Adrenal gland (tissue), 12 donors: Measurements from ENCODE around the gene ZNF292. TPM values are rescaled to one million over a fixed set of nuclear protein-coding genes. Genes with fewer than 3 reads are reported as not detected.
A peak's percentile ranks its signal among the peaks of the same experiment; 100 is the strongest.
"Not testable (repeated sequence)": the region's sequence is repeated elsewhere in the genome, so short reads cannot be mapped to it uniquely, and the experiment has no call there.

Source experiments
- DNase-seq, 7 donors: peaks; one replicate each; pipeline ENCODE4 v3.0.0-alpha.2; 2019 to 2020
- H3K27ac ChIP-seq, 5 donors: fragments of 200-600 bp; sonication (generic) in 4 of 5; 1 replicate in 3 of 5; 2 replicates in 2 of 5; pipeline versions ENCODE4 v1.5.1 to v1.8.0; 2016 to 2020; ENCODE audit warnings: mild to moderate bottlenecking in 1 of 5
- H3K27me3 ChIP-seq: fragments of 200-600 bp; 2 replicates; pipeline ENCODE4 v1.8.0; 2021
- H3K36me3 ChIP-seq, 2 donors: fragments of 200-600 bp; replicated peaks in 1 of 2; 1 replicate in 1 of 2; 2 replicates in 1 of 2; pipeline versions ENCODE4 v1.5.1 to v1.8.0; 2018 to 2022
- H3K4me1 ChIP-seq, 2 donors: fragments of 200-600 bp; replicated peaks in 1 of 2; 1 replicate in 1 of 2; 2 replicates in 1 of 2; pipeline versions ENCODE4 v1.5.1 to v1.8.0; 2018 to 2021
- H3K4me3 ChIP-seq, 4 donors: fragments of 200-600 bp; sonication (generic) in 3 of 4; one replicate each; pipeline ENCODE4 v1.5.1; 2016 to 2018
- H3K9me3 ChIP-seq, 3 donors: fragments of 200-600 bp; sonication (generic) in 1 of 3; replicated peaks in 1 of 3; 1 replicate in 2 of 3; 2 replicates in 1 of 3; pipeline versions ENCODE4 v1.5.1 to v1.8.0; 2016 to 2021
- POLR2A ChIP-seq, 2 donors: fragments of 450-650 bp; IDR thresholded peaks; one replicate each; pipeline ENCODE4 v1.6.1; 2017; ENCODE audit warnings: antibody characterized with exemption in 2 of 2, mild to moderate bottlenecking in 2 of 2, moderate library complexity in 1 of 2
- WGBS, 4 donors: extraction: QIAGEN DNeasy Blood & Tissue Kit in 2 of 4; methylation state at CpG; one replicate each; pipeline versions ENCODE4 v1.1.5 to v1.1.7; 2013 to 2017; 5-methylcytosine and 5-hydroxymethylcytosine counted together
- intact Hi-C, 2 donors: fragments of 100-400 bp; cut with DNase I; formaldehyde crosslinking; loops; one replicate each; pipeline versions ENCODE4 v1.14.1 to v1.15.0; 2022 to 2023
- polyA plus RNA-seq, 3 donors: library from polyadenylated mRNA; stranded (reverse); fragments of 200-250 nt in 2 of 3; fragments of 350-450 nt in 1 of 3; fragmentation: Illumina TruSeq in 1 of 3; extraction: RNeasy Lipid Tissue Mini Kit (QIAGEN cat#74804) in 1 of 3; gene quantifications; one replicate each; pipeline ENCODE4 v1.2.3, GENCODE V29; 2013 to 2014
- total RNA-seq, 9 donors: library from RNA; depleted of rRNA in 4 of 9; stranded (reverse); fragments of >200 nt in 4 of 9; fragments of 120-200 nt in 1 of 9; fragmentation: NEBNext Ultra II Directional in 1 of 9; extraction: Animal tissue kit (Norgen Biotek cat#: 25700) in 1 of 9; gene quantifications; one replicate each; pipeline versions ENCODE4 v1.1.0 to v1.2.4, GENCODE V29; 2013 to 2023
- TF ChIP-seq, protein P1 (sequence below), 6 experiments: fragments of 450-650 bp in 4 of 6; fragments of 200-600 bp in 2 of 6; sonication (generic) in 1 of 6; IDR thresholded peaks; 1 replicate in 5 of 6; 2 replicates in 1 of 6; pipeline versions ENCODE4 v1.5.1 to v1.8.0; 2016 to 2021; ENCODE audit warnings: antibody characterized with exemption in 6 of 6, mild to moderate bottlenecking in 2 of 6, moderate library complexity in 1 of 6
- donor health status: healthy with polysubstance abuse.
- donor health status: Bipolar disorder and iron deficiency.
- donor health status: DM: yes; HTN: yes; CAD: no.
- donor health status: DM: no; HTN: no; CAD: no.
- donor health status: DM: no; HTN: no; CAD: no.
- donor health status: DM: yes; HTN: yes; CAD: no.

Gene ZNF292
- total and polyA plus RNA-seq, 12 donors = 4.8 to 57.2 (median 27.5) TPM

- 95 to 98% (median 95%) methylated on average over 1 of the region's 1 CpG for WGBS, 4 donors
- no peaks in the 10 kb centered on the region for H3K4me1 ChIP-seq
- no peaks in the 10 kb centered on the region for H3K36me3 ChIP-seq
- H3K27me3 ChIP-seq = no peaks in the 10 kb centered on the region
- no peaks in the 10 kb centered on the region for H3K9me3 ChIP-seq
- no peak for DNase-seq
- no peak overlapping the region for H3K27ac ChIP-seq
- no peak overlapping the region for H3K4me3 ChIP-seq
- TF ChIP-seq POLR2A (IDR thresholded peaks at IDR 0.05) = no peak
- intact Hi-C loops = no loop called here
Measured at GRCh38 chr6:87230801-87231200, 75.4 kb downstream of the ZNF292 start.

DNA sequence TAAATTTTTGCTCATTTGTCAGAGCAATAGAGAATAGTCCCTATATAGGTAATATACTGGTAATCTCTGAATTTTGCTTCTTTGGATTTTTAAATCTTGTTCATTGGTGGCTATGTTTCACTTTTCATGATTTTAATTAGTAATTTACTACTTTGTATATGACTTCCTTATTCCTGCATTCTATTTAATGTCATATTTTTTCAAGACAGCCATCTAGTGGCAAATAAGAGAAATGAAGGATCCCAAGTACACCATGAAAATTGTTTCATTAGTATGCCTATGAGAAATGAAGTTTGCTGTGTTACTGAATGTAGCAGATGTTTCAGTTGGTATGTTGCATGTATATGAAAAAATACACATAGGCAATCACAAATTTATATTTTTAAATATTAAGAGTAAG, 82.4 kb downstream of the ZNF292 start:
- intact Hi-C loops = loop anchor here in 1 of 2 donors (2.0 kb wide), 1 partner anchor 99 kb away; no protein-coding TSS in a partner anchor
- Histone ChIP-seq H3K27ac (no peak overlapping the region), H3K36me3 (peaks cover 0 to 4% of the 10 kb centered on the region in 2 donors), H3K27me3 (no peaks in the 10 kb centered on the region), H3K4me3 (no peak overlapping the region), H3K4me1 (no peaks in the 10 kb centered on the region), H3K9me3 (no peaks in the 10 kb centered on the region)
- DNase-seq = no peak
- TF ChIP-seq, protein P1, sequence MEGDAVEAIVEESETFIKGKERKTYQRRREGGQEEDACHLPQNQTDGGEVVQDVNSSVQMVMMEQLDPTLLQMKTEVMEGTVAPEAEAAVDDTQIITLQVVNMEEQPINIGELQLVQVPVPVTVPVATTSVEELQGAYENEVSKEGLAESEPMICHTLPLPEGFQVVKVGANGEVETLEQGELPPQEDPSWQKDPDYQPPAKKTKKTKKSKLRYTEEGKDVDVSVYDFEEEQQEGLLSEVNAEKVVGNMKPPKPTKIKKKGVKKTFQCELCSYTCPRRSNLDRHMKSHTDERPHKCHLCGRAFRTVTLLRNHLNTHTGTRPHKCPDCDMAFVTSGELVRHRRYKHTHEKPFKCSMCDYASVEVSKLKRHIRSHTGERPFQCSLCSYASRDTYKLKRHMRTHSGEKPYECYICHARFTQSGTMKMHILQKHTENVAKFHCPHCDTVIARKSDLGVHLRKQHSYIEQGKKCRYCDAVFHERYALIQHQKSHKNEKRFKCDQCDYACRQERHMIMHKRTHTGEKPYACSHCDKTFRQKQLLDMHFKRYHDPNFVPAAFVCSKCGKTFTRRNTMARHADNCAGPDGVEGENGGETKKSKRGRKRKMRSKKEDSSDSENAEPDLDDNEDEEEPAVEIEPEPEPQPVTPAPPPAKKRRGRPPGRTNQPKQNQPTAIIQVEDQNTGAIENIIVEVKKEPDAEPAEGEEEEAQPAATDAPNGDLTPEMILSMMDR (IDR thresholded peaks at IDR 0.05) = peak; percentile 26 to 65 (median 58)
- no peak for TF ChIP-seq POLR2A (IDR thresholded peaks at IDR 0.05)

GRCh38 chr6:87239098-87239635, 83.8 kb downstream of the ZNF292 start:
- H3K4me1 ChIP-seq, H3K27ac ChIP-seq, H3K36me3 ChIP-seq, DNase-seq, H3K9me3 ChIP-seq, intact Hi-C loops, H3K4me3 ChIP-seq, H3K27me3 ChIP-seq: not testable (repeated sequence)
- 95 to 98% (median 96%) methylated on average over 8 to 37 of the region's 39 CpGs; no CpG with 5 or more reads in 1 of the 4 donors for WGBS, 4 donors

DNA sequence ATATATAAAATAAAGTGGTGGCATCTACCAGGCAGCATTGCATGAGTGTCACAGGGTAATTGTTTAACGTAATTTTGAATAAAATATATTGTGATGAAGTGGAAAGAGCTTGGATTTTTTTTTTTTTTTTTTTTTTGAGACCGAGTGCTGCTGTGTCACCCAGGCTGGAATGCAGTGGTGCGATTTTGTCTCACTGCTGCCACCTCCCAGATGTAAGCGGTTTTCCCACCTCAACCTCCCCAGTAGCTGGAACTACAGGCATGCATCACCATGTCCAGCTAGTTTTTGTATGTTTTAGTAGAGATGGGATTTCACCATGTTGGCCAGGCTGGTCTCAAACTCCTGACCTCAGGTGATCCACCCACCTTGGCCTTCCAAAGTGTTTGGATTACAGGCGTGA, 85.9 kb downstream of the ZNF292 start:
- H3K27ac ChIP-seq = no peak overlapping the region
- H3K27me3 ChIP-seq = no peaks in the 10 kb centered on the region
- 94 to 98% (median 96%) methylated on average over 5 of the region's 5 CpGs for WGBS, 4 donors
- no peaks in the 10 kb centered on the region for H3K4me1 ChIP-seq
- intact Hi-C loops = loop anchor here in 1 of 2 donors (10.0 kb wide), 1 partner anchor 87 kb away; the partner anchor contains the start of gene ZNF292
- TF ChIP-seq, protein P1 (IDR thresholded peaks at IDR 0.05) = no peak
- no peak for TF ChIP-seq POLR2A (IDR thresholded peaks at IDR 0.05)
- no peaks in the 10 kb centered on the region for H3K9me3 ChIP-seq
- DNase-seq = no peak
- peaks cover 0 to 5% of the 10 kb centered on the region in 2 donors for H3K36me3 ChIP-seq
- H3K4me3 ChIP-seq = no peak overlapping the region

DNA sequence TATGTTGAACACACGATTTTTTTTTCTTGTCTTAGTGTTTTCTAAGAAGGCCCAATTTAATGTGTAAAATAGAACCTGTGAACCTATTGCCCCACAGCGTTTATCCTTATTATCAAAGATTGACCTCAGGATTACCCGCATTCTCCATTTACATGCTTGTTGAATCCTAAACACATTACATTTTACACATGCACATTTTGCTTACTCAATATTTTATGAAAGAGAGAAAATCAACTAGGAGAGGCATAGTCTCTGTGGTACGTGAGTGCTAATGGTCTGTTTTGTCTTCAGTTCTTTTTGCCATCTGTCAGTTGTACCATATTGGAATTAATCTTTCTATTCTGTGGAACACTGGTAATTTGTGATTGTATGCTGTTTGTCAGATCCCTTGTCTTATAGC, 86.9 kb downstream of the ZNF292 start:
- no peaks in the 10 kb centered on the region for H3K4me1 ChIP-seq
- peaks cover 0 to 15% of the 10 kb centered on the region in 2 donors for H3K36me3 ChIP-seq
- DNase-seq = no peak
- no peak for TF ChIP-seq POLR2A (IDR thresholded peaks at IDR 0.05)
- TF ChIP-seq, protein P1 (IDR thresholded peaks at IDR 0.05) = no peak
- H3K4me3 ChIP-seq = no peak overlapping the region
- intact Hi-C loops = loop anchor here in 1 of 2 donors (10.0 kb wide), 1 partner anchor 88 kb away; the partner anchor contains the start of gene ZNF292
- WGBS, 4 donors = 91 to 95% (median 93%) methylated on average over 4 of the region's 4 CpGs
- H3K27ac ChIP-seq = no peak overlapping the region
- no peaks in the 10 kb centered on the region for H3K27me3 ChIP-seq
- no peaks in the 10 kb centered on the region for H3K9me3 ChIP-seq
